NCI-H2227 treated with DMSO at 0.1 percent for 48 hours (cell line): ENCODE results near the gene STAB1.

Source experiments
- DNase-seq: peaks from one replicate; lab custom pipeline; 2025; lab: John Stamatoyannopoulos, UW

The STAB1 gene

DNA sequence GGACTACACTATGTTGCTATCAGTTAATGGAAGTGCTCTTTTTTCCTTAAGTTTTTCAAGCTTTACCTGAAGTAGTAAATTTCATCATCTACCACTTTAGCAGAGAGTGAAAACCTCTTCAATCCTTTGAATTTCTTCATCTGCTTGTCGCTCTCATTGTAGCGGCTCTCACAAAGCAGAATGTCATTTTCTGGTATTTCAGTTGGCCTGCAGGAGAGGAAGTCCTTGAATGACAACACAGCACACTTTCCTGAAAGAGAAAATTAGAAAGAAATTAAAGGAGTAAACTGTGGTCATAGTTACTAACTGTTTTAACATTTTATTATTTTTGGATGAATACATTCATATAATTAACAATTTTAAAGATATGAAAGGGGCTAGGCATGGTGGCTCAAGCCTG lies 68.8 kb downstream of the STAB1 start:
- no peak for DNase-seq

DNA sequence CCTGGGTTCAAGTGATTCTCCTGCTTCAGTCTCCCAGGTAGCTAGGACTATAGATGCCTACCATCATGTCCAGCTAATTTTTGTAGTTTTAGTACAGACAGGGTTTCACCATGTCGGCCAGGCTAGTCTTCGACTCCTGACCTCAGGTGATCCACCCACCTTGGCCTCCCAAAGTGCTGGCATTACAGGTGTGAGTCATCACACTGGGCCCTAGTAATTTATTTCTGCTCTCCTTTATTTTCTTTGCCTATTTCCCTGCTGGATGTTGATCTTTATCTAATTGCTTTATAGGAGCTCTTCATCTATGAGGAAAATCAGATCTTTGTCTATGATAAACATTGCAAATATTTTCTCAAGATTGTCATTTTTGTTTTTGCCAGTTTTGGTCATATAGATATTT lies 72.9 kb downstream of the STAB1 start:
- DNase-seq: no peak

DNA sequence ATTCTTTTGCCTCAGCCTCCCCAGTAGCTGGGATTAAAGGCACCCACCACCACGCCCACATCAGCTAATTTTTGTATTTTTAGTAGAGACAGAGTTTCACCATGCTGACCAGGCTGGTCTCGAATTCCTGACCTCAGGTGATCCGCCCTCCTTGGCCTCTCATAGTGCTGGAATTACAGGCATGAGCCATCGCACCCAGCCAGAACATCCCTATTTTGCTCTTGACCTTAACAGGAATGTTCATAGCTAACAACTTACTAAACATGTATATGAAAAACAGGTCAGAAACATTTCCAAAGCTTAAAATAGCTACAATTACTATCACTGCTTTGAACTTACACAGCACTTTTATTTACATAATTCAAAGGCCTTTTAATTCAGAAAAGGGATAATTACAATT lies 74.9 kb downstream of the STAB1 start:
- no peak for DNase-seq

DNA sequence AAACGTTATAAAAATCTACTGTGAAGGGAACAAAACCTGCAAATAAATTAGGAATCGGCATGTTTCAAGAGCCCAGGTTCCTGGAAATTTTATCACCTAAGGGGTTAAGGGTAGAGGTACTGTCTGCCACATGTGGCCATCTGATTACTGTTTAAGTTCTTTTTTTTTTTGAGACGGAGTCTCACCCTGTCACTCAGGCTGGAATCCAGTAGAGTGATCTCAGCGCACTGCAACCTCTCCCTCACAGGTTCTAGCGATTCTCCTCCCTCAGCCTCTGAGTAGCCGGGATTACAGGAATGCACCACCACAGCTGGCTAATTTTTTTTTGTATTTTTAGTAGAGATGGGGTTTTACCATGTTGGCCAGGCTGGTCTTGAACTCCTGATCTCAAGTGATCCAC lies 77.1 kb downstream of the STAB1 start:
- no peak for DNase-seq
